Adrenal gland (tissue), 12 donors: ENCODE data around the gene RCN2. TPM values are rescaled to one million over a fixed set of nuclear protein-coding genes. Genes with fewer than 3 reads are reported as not detected.

Experiments
- DNase-seq, 7 donors: peaks; one replicate each; pipeline ENCODE4 v3.0.0-alpha.2; 2019 to 2020
- H3K27ac ChIP-seq, 5 donors: fragments of 200-600 bp; sonication (generic) in 4 of 5; 1 replicate in 3 of 5; 2 replicates in 2 of 5; pipeline versions ENCODE4 v1.5.1 to v1.8.0; 2016 to 2020; ENCODE audit warnings: mild to moderate bottlenecking in 1 of 5
- H3K27me3 ChIP-seq: fragments of 200-600 bp; 2 replicates; pipeline ENCODE4 v1.8.0; 2021
- H3K36me3 ChIP-seq, 2 donors: fragments of 200-600 bp; replicated peaks in 1 of 2; 1 replicate in 1 of 2; 2 replicates in 1 of 2; pipeline versions ENCODE4 v1.5.1 to v1.8.0; 2018 to 2022
- H3K4me1 ChIP-seq, 2 donors: fragments of 200-600 bp; replicated peaks in 1 of 2; 1 replicate in 1 of 2; 2 replicates in 1 of 2; pipeline versions ENCODE4 v1.5.1 to v1.8.0; 2018 to 2021
- H3K4me3 ChIP-seq, 4 donors: fragments of 200-600 bp; sonication (generic) in 3 of 4; one replicate each; pipeline ENCODE4 v1.5.1; 2016 to 2018
- H3K9me3 ChIP-seq, 3 donors: fragments of 200-600 bp; sonication (generic) in 1 of 3; replicated peaks in 1 of 3; 1 replicate in 2 of 3; 2 replicates in 1 of 3; pipeline versions ENCODE4 v1.5.1 to v1.8.0; 2016 to 2021
- POLR2A ChIP-seq, 2 donors: fragments of 450-650 bp; IDR thresholded peaks; one replicate each; pipeline ENCODE4 v1.6.1; 2017; ENCODE audit warnings: antibody characterized with exemption in 2 of 2, mild to moderate bottlenecking in 2 of 2, moderate library complexity in 1 of 2
- WGBS, 4 donors: extraction: QIAGEN DNeasy Blood & Tissue Kit in 2 of 4; methylation state at CpG; one replicate each; pipeline versions ENCODE4 v1.1.5 to v1.1.7; 2013 to 2017; 5-methylcytosine and 5-hydroxymethylcytosine counted together
- intact Hi-C, 2 donors: fragments of 100-400 bp; cut with DNase I; formaldehyde crosslinking; loops; one replicate each; pipeline versions ENCODE4 v1.14.1 to v1.15.0; 2022 to 2023
- polyA plus RNA-seq, 3 donors: library from polyadenylated mRNA; stranded (reverse); fragments of 200-250 nt in 2 of 3; fragments of 350-450 nt in 1 of 3; fragmentation: Illumina TruSeq in 1 of 3; extraction: RNeasy Lipid Tissue Mini Kit (QIAGEN cat#74804) in 1 of 3; gene quantifications; one replicate each; pipeline ENCODE4 v1.2.3, GENCODE V29; 2013 to 2014
- total RNA-seq, 9 donors: library from RNA; depleted of rRNA in 4 of 9; stranded (reverse); fragments of >200 nt in 4 of 9; fragments of 120-200 nt in 1 of 9; fragmentation: NEBNext Ultra II Directional in 1 of 9; extraction: Animal tissue kit (Norgen Biotek cat#: 25700) in 1 of 9; gene quantifications; one replicate each; pipeline versions ENCODE4 v1.1.0 to v1.2.4, GENCODE V29; 2013 to 2023
- TF ChIP-seq, protein P1 (sequence below), 6 experiments: fragments of 450-650 bp in 4 of 6; fragments of 200-600 bp in 2 of 6; sonication (generic) in 1 of 6; IDR thresholded peaks; 1 replicate in 5 of 6; 2 replicates in 1 of 6; pipeline versions ENCODE4 v1.5.1 to v1.8.0; 2016 to 2021; ENCODE audit warnings: antibody characterized with exemption in 6 of 6, mild to moderate bottlenecking in 2 of 6, moderate library complexity in 1 of 6
- donor health status: healthy with polysubstance abuse.
- donor health status: Bipolar disorder and iron deficiency.
- donor health status: DM: yes; HTN: yes; CAD: no.
- donor health status: DM: no; HTN: no; CAD: no.
- donor health status: DM: no; HTN: no; CAD: no.
- donor health status: DM: yes; HTN: yes; CAD: no.

Gene RCN2
- total and polyA plus RNA-seq, 12 donors: 9.7 to 58.6 (median 30.5) TPM

DNA sequence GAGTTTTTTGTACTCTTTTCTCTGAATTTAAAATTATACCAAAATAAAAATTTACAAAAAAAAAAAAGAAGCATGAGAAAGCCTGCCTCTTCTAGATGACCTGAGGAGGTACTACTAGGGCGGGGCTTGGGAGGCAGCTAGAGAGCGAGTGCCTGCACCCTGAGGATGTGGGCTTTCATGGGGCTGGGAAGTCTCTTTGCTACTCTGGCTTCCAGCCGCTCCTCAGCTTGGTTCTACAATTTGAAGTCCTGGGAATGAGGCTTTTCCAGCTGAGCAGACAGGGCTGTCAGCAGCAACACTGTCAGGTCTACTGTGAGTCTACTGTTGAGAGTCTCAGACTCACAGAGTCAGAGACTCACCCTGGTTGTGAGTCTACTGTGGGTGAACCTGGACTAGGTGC, 55.2 kb downstream of the RCN2 start:
- H3K9me3 ChIP-seq: no peaks in the 10 kb centered on the region
- H3K36me3 ChIP-seq: no peaks in the 10 kb centered on the region
- no peaks in the 10 kb centered on the region for H3K27me3 ChIP-seq
- no peak overlapping the region for H3K4me3 ChIP-seq
- peak in 1 of 7 donors; percentile 1 for DNase-seq
- H3K4me1 ChIP-seq: no peaks in the 10 kb centered on the region
- intact Hi-C loops: loop anchor here in 1 of 2 donors (10.0 kb wide), 1 partner anchor 48 kb away; no protein-coding TSS in a partner anchor
- 79 to 94% (median 83%) methylated on average over 3 of the region's 3 CpGs for WGBS, 4 donors
- TF ChIP-seq POLR2A (IDR thresholded peaks at IDR 0.05): no peak
- TF ChIP-seq, protein P1, sequence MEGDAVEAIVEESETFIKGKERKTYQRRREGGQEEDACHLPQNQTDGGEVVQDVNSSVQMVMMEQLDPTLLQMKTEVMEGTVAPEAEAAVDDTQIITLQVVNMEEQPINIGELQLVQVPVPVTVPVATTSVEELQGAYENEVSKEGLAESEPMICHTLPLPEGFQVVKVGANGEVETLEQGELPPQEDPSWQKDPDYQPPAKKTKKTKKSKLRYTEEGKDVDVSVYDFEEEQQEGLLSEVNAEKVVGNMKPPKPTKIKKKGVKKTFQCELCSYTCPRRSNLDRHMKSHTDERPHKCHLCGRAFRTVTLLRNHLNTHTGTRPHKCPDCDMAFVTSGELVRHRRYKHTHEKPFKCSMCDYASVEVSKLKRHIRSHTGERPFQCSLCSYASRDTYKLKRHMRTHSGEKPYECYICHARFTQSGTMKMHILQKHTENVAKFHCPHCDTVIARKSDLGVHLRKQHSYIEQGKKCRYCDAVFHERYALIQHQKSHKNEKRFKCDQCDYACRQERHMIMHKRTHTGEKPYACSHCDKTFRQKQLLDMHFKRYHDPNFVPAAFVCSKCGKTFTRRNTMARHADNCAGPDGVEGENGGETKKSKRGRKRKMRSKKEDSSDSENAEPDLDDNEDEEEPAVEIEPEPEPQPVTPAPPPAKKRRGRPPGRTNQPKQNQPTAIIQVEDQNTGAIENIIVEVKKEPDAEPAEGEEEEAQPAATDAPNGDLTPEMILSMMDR (IDR thresholded peaks at IDR 0.05): no peak
- no peak overlapping the region for H3K27ac ChIP-seq

GRCh38 chr15:76987276-76987675, 55.7 kb downstream of the RCN2 start:
- no peak overlapping the region for H3K4me3 ChIP-seq
- no peaks in the 10 kb centered on the region for H3K36me3 ChIP-seq
- TF ChIP-seq, protein P1 (IDR thresholded peaks at IDR 0.05): no peak
- TF ChIP-seq POLR2A (IDR thresholded peaks at IDR 0.05): no peak
- 88 to 91% (median 90%) methylated on average over 6 of the region's 6 CpGs for WGBS, 4 donors
- intact Hi-C loops: loop anchor here in 1 of 2 donors (10.0 kb wide), 1 partner anchor 48 kb away; no protein-coding TSS in a partner anchor
- no peaks in the 10 kb centered on the region for H3K27me3 ChIP-seq
- H3K9me3 ChIP-seq: no peaks in the 10 kb centered on the region
- no peak overlapping the region for H3K27ac ChIP-seq
- DNase-seq: peak in 1 of 7 donors; percentile 9
- H3K4me1 ChIP-seq: no peaks in the 10 kb centered on the region

DNA sequence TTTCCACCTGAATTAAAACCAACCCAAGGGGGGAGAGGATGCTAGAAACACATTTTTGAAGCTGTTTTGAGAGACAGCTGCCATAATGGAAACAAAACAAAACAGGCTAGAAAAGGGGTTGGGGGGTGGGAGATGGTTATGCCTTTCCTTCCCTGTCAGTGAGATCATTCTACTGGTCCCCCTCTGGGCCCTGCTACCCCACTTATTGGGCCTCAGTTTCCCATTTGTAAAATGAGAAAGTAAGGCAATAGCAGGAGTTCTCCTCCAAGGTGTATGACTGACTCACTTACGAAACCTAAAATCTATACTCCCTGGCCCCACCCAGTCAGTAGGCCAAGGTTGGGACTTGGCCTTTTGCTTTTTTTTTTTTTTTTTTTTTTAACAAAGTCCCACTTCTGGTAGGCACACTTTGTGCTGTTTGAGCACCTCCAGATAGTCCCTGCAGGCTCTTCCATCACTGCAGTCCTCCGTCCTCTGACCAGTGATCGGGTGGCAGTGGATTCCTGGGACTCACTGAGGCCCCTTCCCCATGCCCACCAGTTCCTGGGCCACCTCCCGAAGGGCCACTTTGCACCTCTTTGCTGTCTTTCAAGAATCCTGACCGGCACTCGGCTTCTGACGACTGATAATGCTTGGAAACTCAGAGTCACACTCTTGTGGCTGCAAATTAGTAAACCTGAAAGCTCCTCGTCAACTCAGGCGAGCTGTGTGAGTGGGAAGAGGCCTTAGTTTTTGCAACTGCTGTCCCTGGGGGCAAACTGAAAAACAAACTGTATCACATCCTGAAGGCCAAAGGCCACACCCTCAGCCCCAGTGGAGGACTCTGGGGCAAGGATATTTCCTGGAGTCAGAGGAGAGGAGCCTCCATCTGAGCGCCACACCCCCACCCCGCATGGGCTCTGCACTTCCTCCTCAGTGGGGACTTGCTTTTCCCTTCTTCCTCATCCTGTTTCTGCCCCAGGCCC, 56.6 kb downstream of the RCN2 start:
- DNase-seq: peak in 6 of 7 donors; percentile 1 to 64 (median 42)

More for the DNA sequence above, 56.6 kb downstream of the RCN2 start:
- Histone ChIP-seq H3K4me1 (no peaks in the 10 kb centered on the region), H3K36me3 (no peaks in the 10 kb centered on the region), H3K9me3 (no peaks in the 10 kb centered on the region), H3K27me3 (no peaks in the 10 kb centered on the region), H3K4me3 (no peak overlapping the region), H3K27ac (peak overlapping the region in 2 of 5 donors; percentile 41 to 72)
- intact Hi-C loops: loop anchor here in 1 of 2 donors (10.0 kb wide), 1 partner anchor 47 kb away; no protein-coding TSS in a partner anchor
- TF ChIP-seq, protein P1 (IDR thresholded peaks at IDR 0.05): no peak
- no peak for TF ChIP-seq POLR2A (IDR thresholded peaks at IDR 0.05)
- WGBS, 4 donors: 69 to 71% (median 70%) methylated on average over 11 of the region's 11 CpGs
